K562 (cell line): Measurements from ENCODE around the gene NEB. TPM values are rescaled to one million over a fixed set of nuclear protein-coding genes. Genes with fewer than 3 reads are reported as not detected.

Experiments used
- ATAC-seq: fragments of 200-7000 bp; cut with Tn5 transposase; 3 replicates; pipeline ENCODE4 v1.9.1; 2020; ENCODE audit warnings: moderate library complexity
- BruUV-seq: library from RNA; stranded (reverse); fragments of 400-500 nt; replicated peaks from 2 replicates; lab custom pipeline; 2021; lab: Mats Ljungman, UMichigan
- CTCF ChIA-PET: fragments of 300-600 bp; formaldehyde crosslinking; extraction: SDS; loops from one replicate; lab custom pipeline; 2021; ENCODE audit warnings: low intra/inter-chr PET ratio; lab: Yijun Ruan, JAX
- POLR2A ChIA-PET: fragments of 300-600, 350-650 bp; sonication (Branson Sonifier 250); formaldehyde crosslinking; extraction: SDS; loops from one replicate; lab custom pipeline; 2021; ENCODE audit warnings: antibody characterized with exemption, inconsistent platforms; lab: Yijun Ruan, JAX
- DNase-seq, 4 experiments: peaks; one replicate each; pipeline versions ENCODE4 v3.0.0 to v3.0.0-alpha.2; 2011 to 2018; ENCODE audit warnings: low spot score in 3 of 4, mixed read lengths in 3 of 4; ENCODE audit errors: extremely low read depth in 1 of 4
- FAIRE-seq: peaks from 2 replicates; lab custom pipeline; 2011; peaks lifted over from hg19 to GRCh38; lab: Jason Lieb, UNC
- H2AFZ ChIP-seq: 2 replicates; pipeline ENCODE4 v1.6.0; 2011; ENCODE audit warnings: low read depth, low read length, control low read depth, inconsistent platforms
- H3K27ac ChIP-seq: fragments of 200-600 bp; 3 replicates; pipeline ENCODE4 v1.8.0; 2011; ENCODE audit warnings: low read depth, mild to moderate bottlenecking, control low read depth, inconsistent platforms, low read length, moderate library complexity, mixed read lengths; ENCODE audit errors: extremely low read depth
- H3K27me3 ChIP-seq, 2 experiments: fragments of 300-600 bp in 1 of 2; 2 replicates in 1 of 2; 3 replicates in 1 of 2; pipeline versions ENCODE4 v1.6.0 to v1.8.0; 2011; ENCODE audit warnings: inconsistent platforms in 2 of 2, low read length in 2 of 2, mild to moderate bottlenecking in 1 of 2, mixed read lengths in 1 of 2, moderate library complexity in 1 of 2; ENCODE audit not compliant: control insufficient read depth in 2 of 2, insufficient read depth in 2 of 2
- H3K36me3 ChIP-seq: fragments of 300-600 bp; 3 replicates; pipeline ENCODE4 v1.8.0; 2011; ENCODE audit warnings: mild to moderate bottlenecking, low read length, inconsistent platforms; ENCODE audit not compliant: control insufficient read depth, insufficient read depth
- H3K4me1 ChIP-seq, 2 experiments: fragments of 200-600 bp in 1 of 2; replicated peaks in 1 of 2; 2 replicates in 1 of 2; 3 replicates in 1 of 2; pipeline versions ENCODE4 v1.5.1 to v1.8.0; 2011; ENCODE audit warnings: inconsistent platforms in 2 of 2, low read length in 2 of 2, mild to moderate bottlenecking in 1 of 2, mixed read lengths in 1 of 2, moderate library complexity in 1 of 2; ENCODE audit not compliant: control insufficient read depth in 2 of 2, insufficient read depth in 2 of 2
- H3K4me2 ChIP-seq: 2 replicates; pipeline ENCODE4 v1.6.1; 2011; ENCODE audit warnings: low read length, control low read depth, inconsistent platforms, mixed read lengths; ENCODE audit not compliant: insufficient read depth
- H3K4me3 ChIP-seq: fragments of 200-600 bp; sonication (generic), shearing (Covaris generic); 2 replicates; pipeline ENCODE4 v1.5.1; 2016; ENCODE audit warnings: control low read depth, inconsistent platforms
- H3K79me2 ChIP-seq: fragments of 200-600 bp; 3 replicates; pipeline ENCODE4 v1.8.0; 2011; ENCODE audit warnings: low read length, inconsistent platforms; ENCODE audit not compliant: control insufficient read depth, insufficient read depth
- H3K9ac ChIP-seq, 2 experiments: 2 replicates each; pipeline versions ENCODE4 v1.6.0 to v1.6.1; 2011; ENCODE audit warnings: low read depth in 2 of 2, low read length in 2 of 2, control low read depth in 1 of 2, inconsistent platforms in 1 of 2, mild to moderate bottlenecking in 1 of 2, mixed read lengths in 1 of 2; ENCODE audit not compliant: insufficient read depth in 1 of 2
- H3K9me1 ChIP-seq: one replicate; pipeline ENCODE4 v1.6.0; 2011; ENCODE audit warnings: inconsistent platforms, mild to moderate bottlenecking, low read length, moderate library complexity; ENCODE audit not compliant: control insufficient read depth, insufficient read depth
- H3K9me3 ChIP-seq: replicated peaks from 2 replicates; pipeline ENCODE4 v1.5.1; 2011; ENCODE audit warnings: low read depth, low read length, inconsistent platforms; ENCODE audit not compliant: control insufficient read depth, insufficient read depth
- H4K20me1 ChIP-seq: replicated peaks from 2 replicates; pipeline ENCODE4 v1.6.1; 2011; ENCODE audit warnings: low read length, inconsistent platforms, mixed read lengths; ENCODE audit not compliant: control insufficient read depth, insufficient read depth
- WGBS: fragments of 100-300 bp; shearing (Covaris generic); methylation state at CpG from one replicate; pipeline ENCODE4 v1.1.6; 2016; ENCODE audit warnings: low coverage, mixed read lengths; ENCODE audit not compliant: insufficient coverage; ENCODE audit errors: missing lambda C conversion rate; 5-methylcytosine and 5-hydroxymethylcytosine counted together
- in situ Hi-C: fragments of 300-500 bp; cut with MboI; formaldehyde crosslinking; loops from 4 replicates; pipeline ENCODE4 v1.15.0; 2018; ENCODE audit warnings: inconsistent platforms, mixed read lengths
- intact Hi-C: fragments of 100-400 bp; cut with micrococcal nuclease; formaldehyde crosslinking; loops from 2 replicates; pipeline ENCODE4 v1.14.2; 2022
- polyA plus RNA-seq, 8 experiments: library from polyadenylated mRNA; depleted of rRNA in 4 of 8; stranded (reverse) in 5 of 8; unstranded in 3 of 8; fragments of >200 nt; fragmentation: Nextera tagmentation in 2 of 8; fragmentation: Illumina TruSeq in 1 of 8; extraction: Ambion mirVana in 2 of 8; extraction: Trizol in 1 of 8; gene quantifications; 2 replicates each; pipeline versions ENCODE4 v1.2.1 to v1.2.3, GENCODE V29; 2011 to 2014; ENCODE audit warnings: inconsistent platforms in 1 of 8, missing spikeins in 1 of 8
- total RNA-seq, 7 experiments: library from RNA; depleted of rRNA in 6 of 7; stranded (reverse); fragments of >200 nt in 6 of 7; fragmentation: Illumina TruSeq in 2 of 7; extraction: Trizol in 2 of 7; gene quantifications; 2 replicates each; pipeline versions ENCODE4 v1.2.1 to v1.2.3, GENCODE V29; 2011 to 2021; ENCODE audit warnings: low replicate concordance in 1 of 7
- TF ChIP-seq, protein P1 (sequence below): IDR thresholded peaks from 3 replicates; pipeline ENCODE4 v1.6.1; 2011; ENCODE audit warnings: borderline replicate concordance, mild to moderate bottlenecking; ENCODE audit not compliant: insufficient read length, insufficient read depth
- TF ChIP-seq, protein P2 (sequence below), 3 experiments: IDR thresholded peaks in 2 of 3; conservative IDR thresholded peaks in 1 of 3; 2 replicates each; pipeline ENCODE4 v1.5.1; 2011 to 2012; ENCODE audit warnings: low read length in 3 of 3, mild to moderate bottlenecking in 3 of 3, control low read depth in 2 of 3, improper control_type of control experiment in 1 of 3, inconsistent platforms in 1 of 3, low read depth in 1 of 3, mixed read lengths in 1 of 3, moderate library complexity in 1 of 3; ENCODE audit not compliant: insufficient read depth in 2 of 3
- TF ChIP-seq, protein P3 (sequence below): fragments of 450-650 bp; IDR thresholded peaks from 2 replicates; pipeline ENCODE4 v1.6.1; 2016
- TF ChIP-seq, protein P4 (sequence below): sonication (generic); IDR thresholded peaks from 2 replicates; pipeline ENCODE4 v1.6.1; 2016
- TF ChIP-seq, protein P5 (sequence below): fragments of 250-450 bp; sonication (Bioruptor Pico); IDR thresholded peaks from 2 replicates; pipeline ENCODE4 v1.4.0; 2020; ENCODE audit warnings: mild to moderate bottlenecking, moderate library complexity

NEB gene
- total and polyA plus RNA-seq, 9 of the 15 experiments (the other 6 are each of a cell fraction or from before 2014, with no cell fraction given) = 1.7 to 3.8 (median 2.9) TPM

DNA sequence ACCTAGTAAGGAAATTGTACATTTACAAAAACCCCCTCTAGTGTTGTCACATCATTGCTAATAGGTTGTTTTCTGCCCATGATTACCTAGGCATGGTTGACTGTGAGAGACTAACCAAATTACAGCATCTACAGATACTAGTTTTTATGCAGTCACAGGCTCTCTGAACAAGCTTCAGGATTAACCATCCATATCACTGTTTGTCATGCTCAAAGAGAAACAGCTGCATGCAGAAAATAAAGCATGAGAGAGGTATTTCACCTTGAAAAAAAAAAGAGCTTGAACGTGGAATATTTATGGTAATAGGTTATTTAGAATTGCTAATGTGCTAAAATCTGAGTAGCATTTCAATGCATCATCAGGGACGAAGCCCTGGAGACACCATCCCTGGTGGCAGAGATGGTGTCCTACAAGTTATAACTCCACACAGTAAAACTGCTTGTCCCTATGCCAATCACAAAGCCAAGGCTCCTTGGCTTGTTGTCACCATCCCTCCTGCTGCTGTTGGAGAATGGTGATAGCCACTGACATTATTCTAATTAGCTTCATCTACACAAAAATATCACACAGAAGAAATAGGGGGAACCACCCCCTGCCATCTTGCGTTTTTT lies 5.4 kb downstream of the NEB start:
- ChIA-PET POLR2A (interaction anchor here (0.7 to 2.6 kb wide), 2 partner anchors 12 to 35 kb away, joined by 3 to 6 read pairs; no protein-coding TSS in a partner anchor), CTCF (no interaction called here)
- no peaks in the 10 kb centered on the region for H4K20me1 ChIP-seq
- TF ChIP-seq, protein P1, sequence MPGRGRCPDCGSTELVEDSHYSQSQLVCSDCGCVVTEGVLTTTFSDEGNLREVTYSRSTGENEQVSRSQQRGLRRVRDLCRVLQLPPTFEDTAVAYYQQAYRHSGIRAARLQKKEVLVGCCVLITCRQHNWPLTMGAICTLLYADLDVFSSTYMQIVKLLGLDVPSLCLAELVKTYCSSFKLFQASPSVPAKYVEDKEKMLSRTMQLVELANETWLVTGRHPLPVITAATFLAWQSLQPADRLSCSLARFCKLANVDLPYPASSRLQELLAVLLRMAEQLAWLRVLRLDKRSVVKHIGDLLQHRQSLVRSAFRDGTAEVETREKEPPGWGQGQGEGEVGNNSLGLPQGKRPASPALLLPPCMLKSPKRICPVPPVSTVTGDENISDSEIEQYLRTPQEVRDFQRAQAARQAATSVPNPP = no peak
- TF ChIP-seq, protein P2, sequence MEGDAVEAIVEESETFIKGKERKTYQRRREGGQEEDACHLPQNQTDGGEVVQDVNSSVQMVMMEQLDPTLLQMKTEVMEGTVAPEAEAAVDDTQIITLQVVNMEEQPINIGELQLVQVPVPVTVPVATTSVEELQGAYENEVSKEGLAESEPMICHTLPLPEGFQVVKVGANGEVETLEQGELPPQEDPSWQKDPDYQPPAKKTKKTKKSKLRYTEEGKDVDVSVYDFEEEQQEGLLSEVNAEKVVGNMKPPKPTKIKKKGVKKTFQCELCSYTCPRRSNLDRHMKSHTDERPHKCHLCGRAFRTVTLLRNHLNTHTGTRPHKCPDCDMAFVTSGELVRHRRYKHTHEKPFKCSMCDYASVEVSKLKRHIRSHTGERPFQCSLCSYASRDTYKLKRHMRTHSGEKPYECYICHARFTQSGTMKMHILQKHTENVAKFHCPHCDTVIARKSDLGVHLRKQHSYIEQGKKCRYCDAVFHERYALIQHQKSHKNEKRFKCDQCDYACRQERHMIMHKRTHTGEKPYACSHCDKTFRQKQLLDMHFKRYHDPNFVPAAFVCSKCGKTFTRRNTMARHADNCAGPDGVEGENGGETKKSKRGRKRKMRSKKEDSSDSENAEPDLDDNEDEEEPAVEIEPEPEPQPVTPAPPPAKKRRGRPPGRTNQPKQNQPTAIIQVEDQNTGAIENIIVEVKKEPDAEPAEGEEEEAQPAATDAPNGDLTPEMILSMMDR (IDR thresholded peaks at IDR 0.05 in 2 of 3, conservative IDR thresholded peaks at IDR 0.05 in 1 of 3; ENCODE audit: insufficient read depth in 2 of 3, low read depth in 1 of 3, low read length in 3 of 3) = peak; percentile 13 to 34 (median 32); a peak in 4 of 6 replicates
- TF ChIP-seq, protein P3, sequence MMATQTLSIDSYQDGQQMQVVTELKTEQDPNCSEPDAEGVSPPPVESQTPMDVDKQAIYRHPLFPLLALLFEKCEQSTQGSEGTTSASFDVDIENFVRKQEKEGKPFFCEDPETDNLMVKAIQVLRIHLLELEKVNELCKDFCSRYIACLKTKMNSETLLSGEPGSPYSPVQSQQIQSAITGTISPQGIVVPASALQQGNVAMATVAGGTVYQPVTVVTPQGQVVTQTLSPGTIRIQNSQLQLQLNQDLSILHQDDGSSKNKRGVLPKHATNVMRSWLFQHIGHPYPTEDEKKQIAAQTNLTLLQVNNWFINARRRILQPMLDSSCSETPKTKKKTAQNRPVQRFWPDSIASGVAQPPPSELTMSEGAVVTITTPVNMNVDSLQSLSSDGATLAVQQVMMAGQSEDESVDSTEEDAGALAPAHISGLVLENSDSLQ = peak; percentile 32; the same call in 1 of the 2 replicates
- TF ChIP-seq, protein P4, sequence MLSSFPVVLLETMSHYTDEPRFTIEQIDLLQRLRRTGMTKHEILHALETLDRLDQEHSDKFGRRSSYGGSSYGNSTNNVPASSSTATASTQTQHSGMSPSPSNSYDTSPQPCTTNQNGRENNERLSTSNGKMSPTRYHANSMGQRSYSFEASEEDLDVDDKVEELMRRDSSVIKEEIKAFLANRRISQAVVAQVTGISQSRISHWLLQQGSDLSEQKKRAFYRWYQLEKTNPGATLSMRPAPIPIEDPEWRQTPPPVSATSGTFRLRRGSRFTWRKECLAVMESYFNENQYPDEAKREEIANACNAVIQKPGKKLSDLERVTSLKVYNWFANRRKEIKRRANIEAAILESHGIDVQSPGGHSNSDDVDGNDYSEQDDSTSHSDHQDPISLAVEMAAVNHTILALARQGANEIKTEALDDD = peak; percentile 48
- TF ChIP-seq, protein P5, sequence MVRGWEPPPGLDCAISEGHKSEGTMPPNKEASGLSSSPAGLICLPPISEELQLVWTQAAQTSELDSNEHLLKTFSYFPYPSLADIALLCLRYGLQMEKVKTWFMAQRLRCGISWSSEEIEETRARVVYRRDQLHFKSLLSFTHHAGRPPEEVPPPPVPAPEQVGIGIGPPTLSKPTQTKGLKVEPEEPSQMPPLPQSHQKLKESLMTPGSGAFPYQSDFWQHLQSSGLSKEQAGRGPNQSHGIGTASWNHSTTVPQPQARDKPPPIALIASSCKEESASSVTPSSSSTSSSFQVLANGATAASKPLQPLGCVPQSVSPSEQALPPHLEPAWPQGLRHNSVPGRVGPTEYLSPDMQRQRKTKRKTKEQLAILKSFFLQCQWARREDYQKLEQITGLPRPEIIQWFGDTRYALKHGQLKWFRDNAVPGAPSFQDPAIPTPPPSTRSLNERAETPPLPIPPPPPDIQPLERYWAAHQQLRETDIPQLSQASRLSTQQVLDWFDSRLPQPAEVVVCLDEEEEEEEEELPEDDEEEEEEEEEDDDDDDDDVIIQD (CRISPR knock-in tag) = no peak
- TF ChIP-seq, all 486 proteins: peak for 3
- Histone ChIP-seq H3K79me2 (no peaks in the 10 kb centered on the region), H3K9me1 (no peaks in the 10 kb centered on the region), H3K27ac (no peak overlapping the region), H3K9me3 (no peaks in the 10 kb centered on the region), H3K4me3 (no peak overlapping the region), H2AFZ (no peak overlapping the region), H3K36me3 (no peaks in the 10 kb centered on the region), H3K9ac (no peak overlapping the region), H3K4me1 (no peaks in the 10 kb centered on the region), H3K27me3 (no peaks in the 10 kb centered on the region), H3K4me2 (no peak overlapping the region)
- DNase-seq (peak in 1 of 4 experiments; percentile 21), ATAC-seq (peak; percentile 84), FAIRE-seq (peak; percentile 62)
- 15% methylated on average over 3 of the region's 3 CpGs for WGBS
- no TSS peak for BruUV-seq
- intact Hi-C loops = no loop called here
- in situ Hi-C loops = no loop called here
